Measurements from ENCODE around the gene CDKN1C.

Gene CDKN1C

GRCh38 chr11:2862395-2863275 is 22.9 kb downstream of the CDKN1C start:
- Histone ChIP-seq H3K79me2 (ENCODE audit: insufficient read depth, low read length) (no peaks in the 10 kb centered on the region), H3F3A (ENCODE audit: insufficient read depth) (no peaks in the 10 kb centered on the region), H2AFZ (ENCODE audit: low read depth, low read length, severe bottlenecking) (no peak overlapping the region), H4K20me1 (ENCODE audit: low read depth, low read length) (no peaks in the 10 kb centered on the region), H3K27me3 (ENCODE audit: low read length) (no peaks in the 10 kb centered on the region), H3K9me2 (replicated peaks; ENCODE audit: insufficient read depth, low read length) (no peaks in the 10 kb centered on the region), H3K9me3 (ENCODE audit: insufficient read depth, low read length) (no peaks in the 10 kb centered on the region), H3K36me3 (ENCODE audit: low read length) (no peaks in the 10 kb centered on the region), H3K27ac (ENCODE audit: low read depth, low read length) (no peak overlapping the region), H3K9ac (ENCODE audit: low read length) (no peak overlapping the region), H3K4me2 (ENCODE audit: low read depth, low read length, poor library complexity, severe bottlenecking) (no peak overlapping the region), H3K4me3 (ENCODE audit: insufficient read depth, low read length, poor library complexity, severe bottlenecking) (no peak overlapping the region)
- TF ChIP-seq, protein P1, sequence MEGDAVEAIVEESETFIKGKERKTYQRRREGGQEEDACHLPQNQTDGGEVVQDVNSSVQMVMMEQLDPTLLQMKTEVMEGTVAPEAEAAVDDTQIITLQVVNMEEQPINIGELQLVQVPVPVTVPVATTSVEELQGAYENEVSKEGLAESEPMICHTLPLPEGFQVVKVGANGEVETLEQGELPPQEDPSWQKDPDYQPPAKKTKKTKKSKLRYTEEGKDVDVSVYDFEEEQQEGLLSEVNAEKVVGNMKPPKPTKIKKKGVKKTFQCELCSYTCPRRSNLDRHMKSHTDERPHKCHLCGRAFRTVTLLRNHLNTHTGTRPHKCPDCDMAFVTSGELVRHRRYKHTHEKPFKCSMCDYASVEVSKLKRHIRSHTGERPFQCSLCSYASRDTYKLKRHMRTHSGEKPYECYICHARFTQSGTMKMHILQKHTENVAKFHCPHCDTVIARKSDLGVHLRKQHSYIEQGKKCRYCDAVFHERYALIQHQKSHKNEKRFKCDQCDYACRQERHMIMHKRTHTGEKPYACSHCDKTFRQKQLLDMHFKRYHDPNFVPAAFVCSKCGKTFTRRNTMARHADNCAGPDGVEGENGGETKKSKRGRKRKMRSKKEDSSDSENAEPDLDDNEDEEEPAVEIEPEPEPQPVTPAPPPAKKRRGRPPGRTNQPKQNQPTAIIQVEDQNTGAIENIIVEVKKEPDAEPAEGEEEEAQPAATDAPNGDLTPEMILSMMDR (IDR thresholded peaks at IDR 0.05; ENCODE audit: insufficient read depth, low read length, poor library complexity, severe bottlenecking) = no peak
- TF ChIP-seq EZH2phosphoT487 (conservative IDR thresholded peaks at IDR 0.05; ENCODE audit: low read length) = no peak

DNA sequence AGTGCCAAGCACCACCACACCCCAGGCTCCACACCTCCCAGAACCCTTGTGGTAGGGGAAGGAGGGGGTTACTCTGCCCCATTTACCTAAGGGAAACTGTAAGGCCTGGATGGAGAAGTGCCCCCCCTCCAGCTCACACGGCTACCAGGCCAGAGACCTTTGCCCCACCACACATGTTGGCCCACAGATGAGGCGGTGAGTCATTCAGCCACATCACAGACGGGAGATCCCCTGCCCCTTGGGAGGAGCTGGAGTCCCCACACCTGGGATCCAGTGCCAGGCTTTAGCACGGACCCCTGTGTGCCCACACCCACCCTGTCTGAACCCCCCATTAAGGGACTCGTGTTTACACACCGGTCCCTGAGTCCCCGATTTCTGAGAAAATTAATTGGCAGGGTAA is 24.9 kb downstream of the CDKN1C start:
- Histone ChIP-seq H3K4me2 (ENCODE audit: low read depth, low read length, poor library complexity, severe bottlenecking) (no peak overlapping the region), H3K79me2 (ENCODE audit: insufficient read depth, low read length) (no peaks in the 10 kb centered on the region), H4K20me1 (ENCODE audit: low read depth, low read length) (no peaks in the 10 kb centered on the region), H3K36me3 (ENCODE audit: low read length) (no peaks in the 10 kb centered on the region), H2AFZ (ENCODE audit: low read depth, low read length, severe bottlenecking) (no peak overlapping the region), H3K9me2 (replicated peaks; ENCODE audit: insufficient read depth, low read length) (no peaks in the 10 kb centered on the region), H3F3A (ENCODE audit: insufficient read depth) (no peaks in the 10 kb centered on the region), H3K4me3 (ENCODE audit: insufficient read depth, low read length, poor library complexity, severe bottlenecking) (no peak overlapping the region), H3K27ac (ENCODE audit: low read depth, low read length) (no peak overlapping the region), H3K9me3 (ENCODE audit: insufficient read depth, low read length) (no peaks in the 10 kb centered on the region), H3K27me3 (ENCODE audit: low read length) (no peaks in the 10 kb centered on the region), H3K9ac (ENCODE audit: low read length) (no peak overlapping the region)
- TF ChIP-seq EZH2phosphoT487 (conservative IDR thresholded peaks at IDR 0.05; ENCODE audit: low read length) = no peak

- no peak for TF ChIP-seq EZH2phosphoT487 (conservative IDR thresholded peaks at IDR 0.05; ENCODE audit: low read length)
- TF ChIP-seq, protein P1 (IDR thresholded peaks at IDR 0.05; ENCODE audit: insufficient read depth, low read length, poor library complexity, severe bottlenecking) = no peak
- H4K20me1 ChIP-seq (ENCODE audit: low read depth, low read length) = no peaks in the 10 kb centered on the region
- no peaks in the 10 kb centered on the region for H3K9me3 ChIP-seq (ENCODE audit: insufficient read depth, low read length)
- no peak overlapping the region for H2AFZ ChIP-seq (ENCODE audit: low read depth, low read length, severe bottlenecking)
- no peaks in the 10 kb centered on the region for H3K79me2 ChIP-seq (ENCODE audit: insufficient read depth, low read length)
- no peaks in the 10 kb centered on the region for H3K9me2 ChIP-seq (replicated peaks; ENCODE audit: insufficient read depth, low read length)
- H3K4me2 ChIP-seq (ENCODE audit: low read depth, low read length, poor library complexity, severe bottlenecking) = no peak overlapping the region
- no peak overlapping the region for H3K4me3 ChIP-seq (ENCODE audit: insufficient read depth, low read length, poor library complexity, severe bottlenecking)
- no peaks in the 10 kb centered on the region for H3K36me3 ChIP-seq (ENCODE audit: low read length)
- H3K27me3 ChIP-seq (ENCODE audit: low read length) = no peaks in the 10 kb centered on the region
- H3K27ac ChIP-seq (ENCODE audit: low read depth, low read length) = no peak overlapping the region
- no peaks in the 10 kb centered on the region for H3F3A ChIP-seq (ENCODE audit: insufficient read depth)
- H3K9ac ChIP-seq (ENCODE audit: low read length) = no peak overlapping the region
Observed at GRCh38 chr11:2859699-2860037, 25.9 kb downstream of the CDKN1C start.

DNA sequence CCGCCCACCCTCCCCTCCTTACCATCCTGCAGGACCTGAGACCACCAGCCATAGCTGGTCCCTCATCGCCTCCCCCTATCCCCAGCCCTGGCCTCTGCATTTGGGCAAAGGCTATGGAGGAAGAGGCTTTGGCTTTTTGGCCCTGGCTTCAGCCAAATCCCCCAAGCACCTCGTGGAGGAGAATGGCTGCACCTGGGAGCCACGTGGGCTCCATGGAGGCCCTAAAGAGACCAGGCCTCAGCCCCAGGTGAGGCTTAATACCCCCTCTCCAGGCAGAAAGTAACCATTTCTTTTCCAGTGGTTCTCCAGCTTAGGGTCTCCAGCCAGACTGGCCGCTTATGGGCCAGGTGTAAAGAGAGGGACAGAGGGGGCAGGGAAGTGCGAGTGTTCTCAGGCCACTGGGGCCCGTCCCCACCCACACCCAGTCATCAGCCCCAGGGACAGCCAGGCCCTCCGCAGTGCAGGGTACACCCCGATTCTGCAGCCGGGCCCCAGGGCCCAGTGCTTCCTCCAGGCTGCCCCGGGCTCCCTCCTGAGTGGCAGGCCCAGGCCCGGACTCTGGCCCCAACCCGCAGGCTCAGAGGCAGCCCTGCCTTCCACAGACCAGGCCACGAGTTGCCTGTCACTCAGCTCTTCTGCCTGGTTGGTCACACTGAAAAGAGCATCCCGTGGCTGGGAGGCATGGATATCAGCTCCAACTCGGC is 26.4 kb downstream of the CDKN1C start:
- no peaks in the 10 kb centered on the region for H3K9me2 ChIP-seq (replicated peaks; ENCODE audit: insufficient read depth, low read length)
- H3K9me3 ChIP-seq (ENCODE audit: insufficient read depth, low read length) = no peaks in the 10 kb centered on the region
- H3F3A ChIP-seq (ENCODE audit: insufficient read depth) = no peaks in the 10 kb centered on the region
- no peaks in the 10 kb centered on the region for H4K20me1 ChIP-seq (ENCODE audit: low read depth, low read length)
- no peaks in the 10 kb centered on the region for H3K79me2 ChIP-seq (ENCODE audit: insufficient read depth, low read length)
- H3K27me3 ChIP-seq (ENCODE audit: low read length) = no peaks in the 10 kb centered on the region
- H3K27ac ChIP-seq (ENCODE audit: low read depth, low read length) = no peak overlapping the region
- H2AFZ ChIP-seq (ENCODE audit: low read depth, low read length, severe bottlenecking) = no peak overlapping the region
- no peak overlapping the region for H3K9ac ChIP-seq (ENCODE audit: low read length)
- no peak overlapping the region for H3K4me2 ChIP-seq (ENCODE audit: low read depth, low read length, poor library complexity, severe bottlenecking)
- no peak overlapping the region for H3K4me3 ChIP-seq (ENCODE audit: insufficient read depth, low read length, poor library complexity, severe bottlenecking)
- TF ChIP-seq, protein P1 (IDR thresholded peaks at IDR 0.05; ENCODE audit: insufficient read depth, low read length, poor library complexity, severe bottlenecking) = no peak
- no peak for TF ChIP-seq EZH2phosphoT487 (conservative IDR thresholded peaks at IDR 0.05; ENCODE audit: low read length)
- no peaks in the 10 kb centered on the region for H3K36me3 ChIP-seq (ENCODE audit: low read length)
